Liver (tissue), 9 donors: ENCODE results near the gene SLC25A39. TPM values are rescaled to one million over a fixed set of nuclear protein-coding genes. Genes with fewer than 3 reads are reported as not detected.
"Not testable (repeated sequence)": the region's sequence is repeated elsewhere in the genome, so short reads cannot be mapped to it uniquely, and the experiment has no call there.

Source experiments
- DNase-seq: peaks from one replicate; pipeline ENCODE4 v3.0.0-alpha.2; 2017; ENCODE audit warnings: low spot score
- H3K27ac ChIP-seq, 2 donors: one replicate each; pipeline ENCODE4 v1.7.0; 2013; ENCODE audit warnings: inconsistent platforms in 2 of 2, low read length in 2 of 2, control low read depth in 1 of 2, low read depth in 1 of 2, mild to moderate bottlenecking in 1 of 2
- H3K27me3 ChIP-seq, 4 donors: one replicate each; pipeline versions ENCODE4 v1.6.1 to v1.7.0; 2013; ENCODE audit warnings: low read length in 3 of 4, inconsistent platforms in 1 of 4, mild to moderate bottlenecking in 1 of 4, moderate library complexity in 1 of 4; ENCODE audit not compliant: control insufficient read depth in 4 of 4, insufficient read depth in 4 of 4
- H3K36me3 ChIP-seq, 4 donors: one replicate each; pipeline versions ENCODE4 v1.6.1 to v1.7.0; 2013; ENCODE audit warnings: low read length in 3 of 4, mild to moderate bottlenecking in 3 of 4, low read depth in 1 of 4, moderate library complexity in 1 of 4; ENCODE audit not compliant: control insufficient read depth in 4 of 4, insufficient read depth in 3 of 4
- H3K4me1 ChIP-seq, 4 donors: one replicate each; pipeline versions ENCODE4 v1.6.1 to v1.7.0; 2013; ENCODE audit warnings: low read length in 3 of 4, mild to moderate bottlenecking in 3 of 4, moderate library complexity in 1 of 4; ENCODE audit not compliant: control insufficient read depth in 4 of 4, insufficient read depth in 4 of 4
- H3K4me3 ChIP-seq, 3 donors: one replicate each; pipeline versions ENCODE4 v1.6.1 to v1.7.0; 2013; ENCODE audit warnings: low read length in 3 of 3, control low read depth in 1 of 3, low read depth in 1 of 3, mild to moderate bottlenecking in 1 of 3
- H3K9ac ChIP-seq, 2 donors: one replicate each; pipeline ENCODE4 v1.7.0; 2013; ENCODE audit warnings: low read length in 2 of 2, mild to moderate bottlenecking in 2 of 2, moderate library complexity in 2 of 2, control low read depth in 1 of 2, low read depth in 1 of 2
- H3K9me3 ChIP-seq, 4 donors: one replicate each; pipeline versions ENCODE4 v1.6.1 to v1.7.0; 2013; ENCODE audit warnings: low read length in 3 of 4; ENCODE audit not compliant: control insufficient read depth in 4 of 4
- EGR1 ChIP-seq, 2 donors: IDR thresholded peaks; 2 replicates each; pipeline ENCODE4 v1.6.1; 2016 to 2018; ENCODE audit warnings: antibody characterized with exemption in 2 of 2, low read depth in 2 of 2
- FOXA1 ChIP-seq: IDR thresholded peaks from 2 replicates; pipeline ENCODE4 v1.6.1; 2016; ENCODE audit warnings: antibody characterized with exemption
- FOXA2 ChIP-seq: IDR thresholded peaks from 2 replicates; pipeline ENCODE4 v1.6.1; 2016; ENCODE audit warnings: antibody characterized with exemption
- GABPA ChIP-seq, 2 donors: IDR thresholded peaks in 1 of 2; conservative IDR thresholded peaks in 1 of 2; 2 replicates each; pipeline ENCODE4 v1.6.1; 2016; ENCODE audit warnings: antibody characterized with exemption in 2 of 2, mild to moderate bottlenecking in 1 of 2, moderate library complexity in 1 of 2
- HNF4G ChIP-seq: IDR thresholded peaks from 2 replicates; pipeline ENCODE4 v1.6.1; 2016; ENCODE audit warnings: antibody characterized with exemption
- JUND ChIP-seq, 2 donors: IDR thresholded peaks; 2 replicates each; pipeline ENCODE4 v1.6.1; 2016; ENCODE audit warnings: antibody characterized with exemption in 2 of 2
- NR2F2 ChIP-seq: IDR thresholded peaks from 2 replicates; pipeline ENCODE4 v1.6.1; 2016; ENCODE audit warnings: antibody characterized with exemption
- RAD21 ChIP-seq, 2 donors: IDR thresholded peaks; 2 replicates each; pipeline ENCODE4 v1.6.1; 2016; ENCODE audit warnings: antibody characterized with exemption in 2 of 2, mild to moderate bottlenecking in 2 of 2
- RXRA ChIP-seq, 2 donors: IDR thresholded peaks; 2 replicates each; pipeline ENCODE4 v1.6.1; 2017 to 2018; ENCODE audit warnings: antibody characterized with exemption in 2 of 2, mild to moderate bottlenecking in 1 of 2
- SP1 ChIP-seq: IDR thresholded peaks from 2 replicates; pipeline ENCODE4 v1.6.1; 2018; ENCODE audit warnings: antibody characterized with exemption, mild to moderate bottlenecking
- TAF1 ChIP-seq: conservative IDR thresholded peaks from 2 replicates; pipeline ENCODE4 v1.6.1; 2016; ENCODE audit warnings: antibody characterized with exemption, mild to moderate bottlenecking
- YY1 ChIP-seq: IDR thresholded peaks from 2 replicates; pipeline ENCODE4 v1.6.1; 2016; ENCODE audit warnings: antibody characterized with exemption, mild to moderate bottlenecking
- WGBS: extraction: QIAGEN DNeasy Blood & Tissue Kit; methylation state at CpG from one replicate; pipeline ENCODE4 v1.1.7; 2013; 5-methylcytosine and 5-hydroxymethylcytosine counted together
- polyA plus RNA-seq, 2 donors: library from polyadenylated mRNA; stranded (reverse) in 1 of 2; unstranded in 1 of 2; fragments of 200-250 nt in 1 of 2; fragments of >200 nt in 1 of 2; fragmentation: Nextera tagmentation in 1 of 2; extraction: Ambion mirVana in 1 of 2; gene quantifications; one replicate each; pipeline versions ENCODE4 v1.2.1 to v1.2.3, GENCODE V29; 2013 to 2015
- total RNA-seq, 2 donors: library from RNA; depleted of rRNA; stranded (reverse); fragments of >200 nt; gene quantifications; one replicate each; pipeline ENCODE4 v1.2.3, GENCODE V29; 2014
- TF ChIP-seq, protein P1 (sequence below): IDR thresholded peaks from 2 replicates; pipeline ENCODE4 v1.6.1; 2016; ENCODE audit warnings: antibody characterized with exemption, mild to moderate bottlenecking
- TF ChIP-seq, protein P2 (sequence below): IDR thresholded peaks from 2 replicates; pipeline ENCODE4 v1.6.1; 2016; ENCODE audit warnings: antibody characterized with exemption
- TF ChIP-seq, protein P3 (sequence below): IDR thresholded peaks from 2 replicates; pipeline ENCODE4 v1.6.1; 2016; ENCODE audit warnings: antibody characterized with exemption
- TF ChIP-seq, protein P4 (sequence below): IDR thresholded peaks from 2 replicates; pipeline ENCODE4 v1.6.1; 2016; ENCODE audit warnings: antibody characterized with exemption
- donor health status: healthy.
- donor health status: healthy.
- donor health status: healthy.
- donor health status: healthy.
- donor health status: healthy.

Gene SLC25A39
- total and polyA plus RNA-seq, 4 donors: 62.0 to 395 (median 83.8) TPM

GRCh38 chr17:44343510-44344209 lies 19.0 kb upstream of the SLC25A39 start:
- peaks cover 0 to 21% (median 12%) of the 10 kb centered on the region in 4 donors for H3K4me1 ChIP-seq
- no peaks in the 10 kb centered on the region for H3K27me3 ChIP-seq
- no peak overlapping the region for H3K9ac ChIP-seq
- no peaks in the 10 kb centered on the region for H3K9me3 ChIP-seq
- no peak overlapping the region for H3K4me3 ChIP-seq
- H3K27ac ChIP-seq: no peak overlapping the region
- H3K36me3 ChIP-seq: no peaks in the 10 kb centered on the region
- WGBS: 77% methylated on average over 11 of the region's 11 CpGs
- TF ChIP-seq NR2F2: no peak
- no peak for TF ChIP-seq SP1
- TF ChIP-seq HNF4G: no peak
- no peak for TF ChIP-seq JUND (IDR thresholded peaks at IDR 0.05)
- TF ChIP-seq YY1: no peak
- no peak for TF ChIP-seq RAD21 (IDR thresholded peaks at IDR 0.05)
- TF ChIP-seq GABPA (IDR thresholded peaks at IDR 0.05 in 1 of 2, conservative IDR thresholded peaks at IDR 0.05 in 1 of 2): no peak
- TF ChIP-seq, protein P1, sequence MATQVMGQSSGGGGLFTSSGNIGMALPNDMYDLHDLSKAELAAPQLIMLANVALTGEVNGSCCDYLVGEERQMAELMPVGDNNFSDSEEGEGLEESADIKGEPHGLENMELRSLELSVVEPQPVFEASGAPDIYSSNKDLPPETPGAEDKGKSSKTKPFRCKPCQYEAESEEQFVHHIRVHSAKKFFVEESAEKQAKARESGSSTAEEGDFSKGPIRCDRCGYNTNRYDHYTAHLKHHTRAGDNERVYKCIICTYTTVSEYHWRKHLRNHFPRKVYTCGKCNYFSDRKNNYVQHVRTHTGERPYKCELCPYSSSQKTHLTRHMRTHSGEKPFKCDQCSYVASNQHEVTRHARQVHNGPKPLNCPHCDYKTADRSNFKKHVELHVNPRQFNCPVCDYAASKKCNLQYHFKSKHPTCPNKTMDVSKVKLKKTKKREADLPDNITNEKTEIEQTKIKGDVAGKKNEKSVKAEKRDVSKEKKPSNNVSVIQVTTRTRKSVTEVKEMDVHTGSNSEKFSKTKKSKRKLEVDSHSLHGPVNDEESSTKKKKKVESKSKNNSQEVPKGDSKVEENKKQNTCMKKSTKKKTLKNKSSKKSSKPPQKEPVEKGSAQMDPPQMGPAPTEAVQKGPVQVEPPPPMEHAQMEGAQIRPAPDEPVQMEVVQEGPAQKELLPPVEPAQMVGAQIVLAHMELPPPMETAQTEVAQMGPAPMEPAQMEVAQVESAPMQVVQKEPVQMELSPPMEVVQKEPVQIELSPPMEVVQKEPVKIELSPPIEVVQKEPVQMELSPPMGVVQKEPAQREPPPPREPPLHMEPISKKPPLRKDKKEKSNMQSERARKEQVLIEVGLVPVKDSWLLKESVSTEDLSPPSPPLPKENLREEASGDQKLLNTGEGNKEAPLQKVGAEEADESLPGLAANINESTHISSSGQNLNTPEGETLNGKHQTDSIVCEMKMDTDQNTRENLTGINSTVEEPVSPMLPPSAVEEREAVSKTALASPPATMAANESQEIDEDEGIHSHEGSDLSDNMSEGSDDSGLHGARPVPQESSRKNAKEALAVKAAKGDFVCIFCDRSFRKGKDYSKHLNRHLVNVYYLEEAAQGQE: no peak
- no peak for TF ChIP-seq EGR1 (IDR thresholded peaks at IDR 0.05; ENCODE audit: low read depth in 2 of 2)
- TF ChIP-seq, protein P2, sequence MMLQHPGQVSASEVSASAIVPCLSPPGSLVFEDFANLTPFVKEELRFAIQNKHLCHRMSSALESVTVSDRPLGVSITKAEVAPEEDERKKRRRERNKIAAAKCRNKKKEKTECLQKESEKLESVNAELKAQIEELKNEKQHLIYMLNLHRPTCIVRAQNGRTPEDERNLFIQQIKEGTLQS: no peak
- TF ChIP-seq, protein P3, sequence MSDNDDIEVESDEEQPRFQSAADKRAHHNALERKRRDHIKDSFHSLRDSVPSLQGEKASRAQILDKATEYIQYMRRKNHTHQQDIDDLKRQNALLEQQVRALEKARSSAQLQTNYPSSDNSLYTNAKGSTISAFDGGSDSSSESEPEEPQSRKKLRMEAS: no peak
- TF ChIP-seq, protein P4, sequence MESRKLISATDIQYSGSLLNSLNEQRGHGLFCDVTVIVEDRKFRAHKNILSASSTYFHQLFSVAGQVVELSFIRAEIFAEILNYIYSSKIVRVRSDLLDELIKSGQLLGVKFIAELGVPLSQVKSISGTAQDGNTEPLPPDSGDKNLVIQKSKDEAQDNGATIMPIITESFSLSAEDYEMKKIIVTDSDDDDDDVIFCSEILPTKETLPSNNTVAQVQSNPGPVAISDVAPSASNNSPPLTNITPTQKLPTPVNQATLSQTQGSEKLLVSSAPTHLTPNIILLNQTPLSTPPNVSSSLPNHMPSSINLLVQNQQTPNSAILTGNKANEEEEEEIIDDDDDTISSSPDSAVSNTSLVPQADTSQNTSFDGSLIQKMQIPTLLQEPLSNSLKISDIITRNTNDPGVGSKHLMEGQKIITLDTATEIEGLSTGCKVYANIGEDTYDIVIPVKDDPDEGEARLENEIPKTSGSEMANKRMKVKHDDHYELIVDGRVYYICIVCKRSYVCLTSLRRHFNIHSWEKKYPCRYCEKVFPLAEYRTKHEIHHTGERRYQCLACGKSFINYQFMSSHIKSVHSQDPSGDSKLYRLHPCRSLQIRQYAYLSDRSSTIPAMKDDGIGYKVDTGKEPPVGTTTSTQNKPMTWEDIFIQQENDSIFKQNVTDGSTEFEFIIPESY: no peak
- no peak for TF ChIP-seq TAF1
- no peak for TF ChIP-seq FOXA2
- no peak for TF ChIP-seq RXRA (IDR thresholded peaks at IDR 0.05)
- TF ChIP-seq FOXA1: no peak
- DNase-seq: no peak

GRCh38 chr17:44340553-44340952 lies 15.9 kb upstream of the SLC25A39 start:
- not testable (repeated sequence) for H3K36me3 ChIP-seq, H3K9me3 ChIP-seq, H3K9ac ChIP-seq, H3K27ac ChIP-seq, DNase-seq, H3K27me3 ChIP-seq, H3K4me3 ChIP-seq
- H3K4me1 ChIP-seq: peaks cover 0 to 11% (median 5%) of the 10 kb centered on the region in 4 donors
- WGBS: 79% methylated on average over 5 of the region's 5 CpGs
